Measurements from ENCODE around the gene COCH. TPM values are rescaled to one million over a fixed set of nuclear protein-coding genes. Genes with fewer than 3 reads are reported as not detected.

Gene COCH
- total RNA-seq, 2 experiments from 2014 or later: not detected

GRCh38 chr14:30935445-30935844 is 61.1 kb downstream of the COCH start:
- no peaks in the 10 kb centered on the region for H3K27me3 ChIP-seq (ENCODE audit: control insufficient read depth in 1 of 2, insufficient read depth in 2 of 2, low read length in 2 of 2)

DNA sequence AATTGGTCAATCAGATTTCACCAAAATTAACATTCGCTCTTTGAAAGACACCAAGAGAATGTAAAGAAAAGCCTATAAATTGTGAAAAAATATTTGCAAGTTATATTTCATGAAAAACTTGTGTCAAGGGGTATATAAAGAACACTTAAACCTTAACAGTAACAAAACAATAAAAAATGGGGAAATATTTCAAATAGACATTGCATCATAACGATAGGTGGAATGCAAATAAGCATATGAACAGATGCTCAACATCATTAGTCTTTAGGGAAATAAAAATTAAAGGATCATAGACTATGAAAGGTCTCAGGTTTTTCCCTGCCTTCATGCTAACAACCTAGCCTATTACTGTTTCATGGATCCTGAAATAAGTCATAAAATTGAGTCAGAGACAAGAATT is 64.3 kb downstream of the COCH start:
- ATAC-seq (ENCODE audit: poor library complexity): no peak
- no peak for DNase-seq
- no peaks in the 10 kb centered on the region for H3K4me1 Mint-ChIP-seq (ENCODE audit: low read depth)
- intact Hi-C loops (cut with DNase I, micrococcal nuclease): no loop called here
- POLR2A ChIA-PET: no interaction called here
- Histone ChIP-seq H3K27ac (ENCODE audit: low read depth in 1 of 2, low read length in 2 of 2) (no peak overlapping the region), H3K27me3 (ENCODE audit: control insufficient read depth in 1 of 2, insufficient read depth in 2 of 2, low read length in 2 of 2) (no peaks in the 10 kb centered on the region), H3K36me3 (ENCODE audit: insufficient read depth, low read length) (peaks cover 35% of the 10 kb centered on the region), H3K9me3 (ENCODE audit: control insufficient read depth in 1 of 2, insufficient read depth in 1 of 2, low read length in 2 of 2) (no peaks in the 10 kb centered on the region), H3K4me1 (ENCODE audit: insufficient read depth, low read length) (no peaks in the 10 kb centered on the region), H3K4me3 (ENCODE audit: low read length) (no peak overlapping the region)
- CTCF ChIA-PET: no interaction called here
- H3K9me3 Mint-ChIP-seq: no peaks in the 10 kb centered on the region
- no peak overlapping the region for H3K4me3 Mint-ChIP-seq
- peaks cover 85% of the 10 kb centered on the region for H3K36me3 Mint-ChIP-seq (ENCODE audit: low read depth)
- H3K27ac Mint-ChIP-seq: no peak overlapping the region
- TF ChIP-seq, protein P1, sequence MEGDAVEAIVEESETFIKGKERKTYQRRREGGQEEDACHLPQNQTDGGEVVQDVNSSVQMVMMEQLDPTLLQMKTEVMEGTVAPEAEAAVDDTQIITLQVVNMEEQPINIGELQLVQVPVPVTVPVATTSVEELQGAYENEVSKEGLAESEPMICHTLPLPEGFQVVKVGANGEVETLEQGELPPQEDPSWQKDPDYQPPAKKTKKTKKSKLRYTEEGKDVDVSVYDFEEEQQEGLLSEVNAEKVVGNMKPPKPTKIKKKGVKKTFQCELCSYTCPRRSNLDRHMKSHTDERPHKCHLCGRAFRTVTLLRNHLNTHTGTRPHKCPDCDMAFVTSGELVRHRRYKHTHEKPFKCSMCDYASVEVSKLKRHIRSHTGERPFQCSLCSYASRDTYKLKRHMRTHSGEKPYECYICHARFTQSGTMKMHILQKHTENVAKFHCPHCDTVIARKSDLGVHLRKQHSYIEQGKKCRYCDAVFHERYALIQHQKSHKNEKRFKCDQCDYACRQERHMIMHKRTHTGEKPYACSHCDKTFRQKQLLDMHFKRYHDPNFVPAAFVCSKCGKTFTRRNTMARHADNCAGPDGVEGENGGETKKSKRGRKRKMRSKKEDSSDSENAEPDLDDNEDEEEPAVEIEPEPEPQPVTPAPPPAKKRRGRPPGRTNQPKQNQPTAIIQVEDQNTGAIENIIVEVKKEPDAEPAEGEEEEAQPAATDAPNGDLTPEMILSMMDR (IDR thresholded peaks at IDR 0.05): no peak
- no peaks in the 10 kb centered on the region for H3K27me3 Mint-ChIP-seq

More at GRCh38 chr14:30935445-30935844, 61.1 kb downstream of the COCH start:
- H3K4me3 ChIP-seq (ENCODE audit: low read length): no peak overlapping the region
- no peak overlapping the region for H3K27ac Mint-ChIP-seq
- H3K4me1 Mint-ChIP-seq (ENCODE audit: low read depth): no peaks in the 10 kb centered on the region
- no peak overlapping the region for H3K27ac ChIP-seq (ENCODE audit: low read depth in 1 of 2, low read length in 2 of 2)
- H3K36me3 ChIP-seq (ENCODE audit: insufficient read depth, low read length): peaks cover 28% of the 10 kb centered on the region
- DNase-seq: no peak
- no peaks in the 10 kb centered on the region for H3K4me1 ChIP-seq (ENCODE audit: insufficient read depth, low read length)
- H3K36me3 Mint-ChIP-seq (ENCODE audit: low read depth): peaks cover 75% of the 10 kb centered on the region
- H3K9me3 ChIP-seq (ENCODE audit: control insufficient read depth in 1 of 2, insufficient read depth in 1 of 2, low read length in 2 of 2): no peaks in the 10 kb centered on the region
- intact Hi-C loops (cut with DNase I, micrococcal nuclease): no loop called here
- ChIA-PET POLR2A (interaction anchor here (1.5 kb wide), 1 partner anchor 10 kb away, joined by 3 read pairs; no protein-coding TSS in a partner anchor), CTCF (no interaction called here)
- H3K9me3 Mint-ChIP-seq: no peaks in the 10 kb centered on the region
- no peak for ATAC-seq (ENCODE audit: poor library complexity)
- TF ChIP-seq, protein P1 (IDR thresholded peaks at IDR 0.05): no peak
- H3K27me3 Mint-ChIP-seq: no peaks in the 10 kb centered on the region
- no peak overlapping the region for H3K4me3 Mint-ChIP-seq

Other genes starting within 250 kb of the COCH start
- gene AP4S1, start 151.1 kb downstream of the COCH start, total RNA-seq: 10 to 100 TPM in 1 of 2 experiments, 1 to 10 TPM in 1; 9.8 to 12.1 TPM
- gene STRN3, start 151.8 kb downstream of the COCH start, total RNA-seq: 10 to 100 TPM; 15.1 to 16.9 TPM